GM12892 (cell line): Measurements from ENCODE around the gene TACC3.

Source experiments
- POLR2A ChIP-seq: IDR thresholded peaks from 2 replicates; pipeline ENCODE4 v1.6.1; 2011; ENCODE audit warnings: low read depth, low read length, control low read depth
- POLR2AphosphoS5 ChIP-seq: IDR thresholded peaks from 2 replicates; pipeline ENCODE4 v1.6.1; 2011; ENCODE audit warnings: low read depth, low read length, control low read depth

DNA sequence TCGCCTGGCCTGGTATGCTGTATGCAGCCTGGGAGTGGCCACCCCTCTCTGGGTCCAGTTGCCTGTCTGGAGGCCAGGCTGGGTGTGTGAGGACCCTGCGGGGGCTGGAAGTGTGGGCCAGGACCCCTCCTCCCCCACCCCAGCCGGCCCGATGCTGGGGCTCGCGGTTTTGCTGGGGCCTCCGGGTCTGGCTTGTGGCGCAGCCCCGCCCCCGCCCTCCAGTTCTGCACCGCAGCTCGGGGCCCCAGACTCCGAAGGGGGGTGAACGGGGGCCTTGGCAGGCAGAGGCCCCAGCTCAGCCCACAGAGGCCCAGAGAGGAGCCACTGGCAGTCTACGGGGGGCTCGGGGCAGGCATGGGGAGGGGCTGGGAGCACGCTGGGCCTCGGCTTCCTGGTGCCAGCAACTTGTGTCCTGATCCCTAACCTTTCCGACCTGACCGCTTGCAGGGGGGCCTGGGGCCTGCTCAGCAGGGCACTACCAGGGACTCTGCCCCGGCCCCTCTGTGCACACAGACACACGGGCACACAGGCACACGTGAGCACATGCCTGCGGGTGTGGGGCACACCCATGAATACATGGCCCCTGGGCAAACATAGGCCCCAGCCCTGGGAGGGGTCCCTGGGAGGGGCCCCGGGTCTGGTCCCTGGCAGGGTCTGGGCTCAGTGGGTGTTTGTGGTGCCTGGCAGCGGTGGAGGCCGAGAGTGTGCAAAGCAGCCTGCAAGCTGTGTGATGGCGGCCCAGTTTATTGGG, 50.4 kb downstream of the TACC3 start:
- TF ChIP-seq POLR2A (no peak), POLR2AphosphoS5 (no peak)
